Omental fat pad (tissue), 4 donors: ENCODE measurements around the gene VCX. TPM values are rescaled to one million over a fixed set of nuclear protein-coding genes. Genes with fewer than 3 reads are reported as not detected.

Source experiments
- ATAC-seq: fragments of 150-250 bp; one replicate; pipeline ENCODE4 v1.9.1; 2016; ENCODE audit warnings: mild to moderate bottlenecking, moderate library complexity; ENCODE audit not compliant: low FRiP score
- DNase-seq: peaks from one replicate; pipeline ENCODE4 v3.0.0-alpha.2; 2019; ENCODE audit warnings: low spot score
- total RNA-seq, 4 donors: library from RNA; depleted of rRNA; stranded (reverse); fragments of >200 nt; gene quantifications; one replicate each; pipeline ENCODE4 v1.1.0, GENCODE V29; 2016
- TF ChIP-seq, protein P1 (sequence below), 3 donors: fragments of 450-650 bp; IDR thresholded peaks; one replicate each; pipeline ENCODE4 v1.5.1; 2016 to 2017; ENCODE audit warnings: antibody characterized with exemption in 3 of 3, mild to moderate bottlenecking in 3 of 3, moderate library complexity in 2 of 3

VCX gene
- total RNA-seq, 4 donors from 2014 or later: not detected

DNA sequence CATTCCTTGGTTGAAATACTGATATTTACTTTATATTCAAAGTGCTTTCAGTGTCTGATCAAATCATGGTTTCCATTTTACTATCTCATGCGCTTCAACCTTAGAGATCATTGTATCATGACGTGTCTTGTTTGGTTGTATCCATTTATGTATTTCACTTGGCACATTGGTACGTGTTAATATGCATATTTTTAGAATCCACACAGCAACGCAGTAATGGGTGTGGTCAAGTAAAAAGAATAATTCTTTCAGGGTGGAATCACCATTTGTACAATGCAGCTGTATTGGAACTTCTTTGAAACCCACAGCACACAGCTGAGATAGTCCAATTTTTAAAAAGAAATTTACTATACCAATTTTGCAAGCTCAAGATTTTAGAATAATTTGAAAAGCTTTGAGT, 29.1 kb downstream of the VCX start:
- DNase-seq (no peak), ATAC-seq (no peak)
- TF ChIP-seq, protein P1, sequence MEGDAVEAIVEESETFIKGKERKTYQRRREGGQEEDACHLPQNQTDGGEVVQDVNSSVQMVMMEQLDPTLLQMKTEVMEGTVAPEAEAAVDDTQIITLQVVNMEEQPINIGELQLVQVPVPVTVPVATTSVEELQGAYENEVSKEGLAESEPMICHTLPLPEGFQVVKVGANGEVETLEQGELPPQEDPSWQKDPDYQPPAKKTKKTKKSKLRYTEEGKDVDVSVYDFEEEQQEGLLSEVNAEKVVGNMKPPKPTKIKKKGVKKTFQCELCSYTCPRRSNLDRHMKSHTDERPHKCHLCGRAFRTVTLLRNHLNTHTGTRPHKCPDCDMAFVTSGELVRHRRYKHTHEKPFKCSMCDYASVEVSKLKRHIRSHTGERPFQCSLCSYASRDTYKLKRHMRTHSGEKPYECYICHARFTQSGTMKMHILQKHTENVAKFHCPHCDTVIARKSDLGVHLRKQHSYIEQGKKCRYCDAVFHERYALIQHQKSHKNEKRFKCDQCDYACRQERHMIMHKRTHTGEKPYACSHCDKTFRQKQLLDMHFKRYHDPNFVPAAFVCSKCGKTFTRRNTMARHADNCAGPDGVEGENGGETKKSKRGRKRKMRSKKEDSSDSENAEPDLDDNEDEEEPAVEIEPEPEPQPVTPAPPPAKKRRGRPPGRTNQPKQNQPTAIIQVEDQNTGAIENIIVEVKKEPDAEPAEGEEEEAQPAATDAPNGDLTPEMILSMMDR (IDR thresholded peaks at IDR 0.05): no peak

DNA sequence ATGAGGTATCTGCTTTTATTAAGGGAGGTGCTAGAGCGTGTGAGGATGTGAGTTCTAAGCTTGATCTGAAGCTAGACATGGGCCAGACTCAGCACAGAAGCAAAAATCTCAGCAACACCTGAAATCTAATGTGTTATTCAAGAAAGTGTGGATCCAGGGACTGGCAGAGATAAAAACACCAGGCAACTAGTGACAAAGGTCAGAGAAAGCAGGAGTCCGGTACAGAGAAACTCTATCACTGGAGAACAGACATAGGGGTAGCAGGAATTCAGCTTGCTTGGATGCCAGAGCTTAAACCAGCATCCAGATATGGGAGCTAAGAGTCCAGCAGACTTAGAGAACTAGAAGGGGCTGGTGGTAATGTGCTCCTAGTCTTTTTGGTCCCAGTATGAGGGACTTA, 34.0 kb downstream of the VCX start:
- TF ChIP-seq, protein P1 (IDR thresholded peaks at IDR 0.05): no peak

DNA sequence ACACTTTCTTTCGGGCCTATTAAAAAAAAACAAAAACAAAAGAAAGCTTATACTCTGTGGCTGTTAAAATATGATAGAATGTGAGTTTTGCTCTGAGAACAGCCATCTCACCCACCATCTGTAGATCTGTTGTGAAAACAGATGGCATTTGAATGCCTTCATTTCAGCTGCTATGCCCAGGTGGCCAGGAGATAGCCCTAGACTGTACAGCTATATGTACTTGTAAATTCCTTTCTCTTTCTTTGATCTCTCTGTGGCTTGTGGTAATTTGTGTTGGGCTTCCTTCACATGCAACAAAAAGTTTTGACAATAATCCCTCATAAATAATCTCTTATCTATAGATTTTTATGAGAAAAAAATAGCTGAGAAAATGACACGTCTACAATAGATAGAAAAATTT, 46.2 kb downstream of the VCX start:
- TF ChIP-seq, protein P1 (IDR thresholded peaks at IDR 0.05): no peak
- DNase-seq: no peak
- ATAC-seq: no peak

More for the DNA sequence above, 34.0 kb downstream of the VCX start:
- ATAC-seq (no peak), DNase-seq (no peak)

DNA sequence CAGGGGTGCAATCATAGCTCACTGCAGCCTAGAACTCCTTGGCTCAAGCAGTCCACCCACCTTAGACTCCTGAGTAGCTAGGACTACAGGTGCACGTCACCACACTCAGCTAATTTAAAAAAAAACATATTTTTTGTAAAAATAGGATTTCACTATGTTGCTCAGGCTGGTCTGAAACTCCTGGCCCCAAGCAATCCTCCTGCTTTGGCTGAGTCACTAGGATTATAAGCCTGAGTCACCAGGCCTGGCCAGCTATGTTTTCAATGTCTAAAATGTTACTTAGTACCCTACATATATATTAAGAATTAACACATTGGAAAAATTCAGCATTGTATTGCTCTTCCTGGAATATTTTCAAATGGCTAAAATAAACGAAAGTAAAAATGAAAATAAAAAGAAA, 46.7 kb downstream of the VCX start:
- DNase-seq (no peak), ATAC-seq (no peak)
- TF ChIP-seq, protein P1 (IDR thresholded peaks at IDR 0.05): no peak

DNA sequence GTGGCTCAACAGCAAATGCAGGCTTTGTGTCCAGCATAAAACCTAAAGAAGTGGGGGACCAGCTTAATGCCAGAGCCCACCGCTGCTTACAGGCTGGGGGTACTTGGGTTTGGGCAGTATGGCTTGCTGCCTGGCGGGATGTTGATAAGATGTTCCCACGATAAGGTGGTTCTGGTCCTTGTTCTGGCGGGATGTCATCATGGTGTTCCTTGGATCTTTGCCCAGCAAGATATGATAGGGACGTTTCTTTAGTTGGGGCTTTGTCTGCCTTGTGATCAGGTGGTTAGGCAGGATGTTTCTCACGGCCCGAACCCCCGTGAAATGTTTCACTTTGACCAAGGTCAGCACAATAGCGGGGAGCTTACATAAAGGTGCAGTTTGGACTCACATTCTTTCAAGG, 49.0 kb downstream of the VCX start:
- DNase-seq (no peak), ATAC-seq (no peak)
- TF ChIP-seq, protein P1 (IDR thresholded peaks at IDR 0.05): no peak

Other genes starting within 250 kb of the VCX start
- gene PNPLA4, start 84.2 kb downstream of the VCX start, total RNA-seq: 10 to 100 TPM; 10.8 to 26.0 (median 16.4) TPM